HG03159 (cell line): Measurements from ENCODE around the gene CCDC106.

Source experiments
- ATAC-seq: cut with Tn5 transposase; IDR thresholded peaks from one replicate; pipeline ENCODE4 v1.9.1; 2021; ENCODE audit warnings: mild to moderate bottlenecking, moderate library complexity; ENCODE audit not compliant: unreplicated experiment

The CCDC106 gene

GRCh38 chr19:55693336-55693974 is 45.4 kb downstream of the CCDC106 start:
- ATAC-seq, result no peak

GRCh38 chr19:55694241-55694655 is 46.2 kb downstream of the CCDC106 start:
- ATAC-seq, result no peak

GRCh38 chr19:55694656-55695491 is 46.9 kb downstream of the CCDC106 start:
- no peak for ATAC-seq

GRCh38 chr19:55695511-55696290 is 47.7 kb downstream of the CCDC106 start:
- no peak for ATAC-seq

- no peak for ATAC-seq
Measured at GRCh38 chr19:55696301-55697068, 48.5 kb downstream of the CCDC106 start.

GRCh38 chr19:55697069-55697440 is 49.0 kb downstream of the CCDC106 start:
- ATAC-seq, result no peak

GRCh38 chr19:55697698-55698097 is 49.7 kb downstream of the CCDC106 start:
- no peak for ATAC-seq

- no peak for ATAC-seq
Measured at GRCh38 chr19:55698256-55698655, 50.2 kb downstream of the CCDC106 start.

- ATAC-seq, result no peak
Measured at GRCh38 chr19:55699221-55699620, 51.2 kb downstream of the CCDC106 start.

GRCh38 chr19:55700813-55701212 is 52.8 kb downstream of the CCDC106 start:
- no peak for ATAC-seq

GRCh38 chr19:55702131-55702627 is 54.2 kb downstream of the CCDC106 start:
- ATAC-seq, result no peak
